ENCODE data around the gene ZSWIM8. TPM values are rescaled to one million over a fixed set of nuclear protein-coding genes. Genes with fewer than 3 reads are reported as not detected.

Gene ZSWIM8
- total RNA-seq, 2 experiments from 2014 or later = 66.4 to 70.7 TPM

DNA sequence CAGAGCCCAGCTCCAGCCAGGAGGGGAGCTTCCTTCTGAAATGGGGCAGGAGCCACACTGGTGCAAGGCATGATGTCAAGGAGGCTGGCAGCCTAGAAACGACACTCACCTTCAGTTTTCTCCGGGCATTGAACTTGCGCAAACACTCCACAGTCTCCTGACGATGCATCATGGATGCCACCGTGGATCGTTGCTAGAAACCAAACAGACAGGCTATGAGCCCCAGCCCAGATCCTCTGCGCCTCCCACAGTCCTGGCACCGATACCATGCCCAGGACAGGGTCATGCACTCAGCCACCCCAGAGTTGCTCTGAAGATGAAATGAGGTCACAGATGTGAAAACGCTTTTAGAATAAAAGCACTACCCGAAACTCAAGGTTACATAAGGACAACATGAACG is 56.9 kb downstream of the ZSWIM8 start:
- Mint-ChIP-seq H3K36me3 (ENCODE audit: low read depth) (peaks cover 86% of the 10 kb centered on the region), H3K4me1 (ENCODE audit: low read depth) (no peaks in the 10 kb centered on the region), H3K27ac (no peak overlapping the region), H3K9me3 (no peaks in the 10 kb centered on the region), H3K4me3 (no peak overlapping the region), H3K27me3 (no peaks in the 10 kb centered on the region)
- intact Hi-C loops (cut with DNase I, micrococcal nuclease) = no loop called here
- TF ChIP-seq, protein P1, sequence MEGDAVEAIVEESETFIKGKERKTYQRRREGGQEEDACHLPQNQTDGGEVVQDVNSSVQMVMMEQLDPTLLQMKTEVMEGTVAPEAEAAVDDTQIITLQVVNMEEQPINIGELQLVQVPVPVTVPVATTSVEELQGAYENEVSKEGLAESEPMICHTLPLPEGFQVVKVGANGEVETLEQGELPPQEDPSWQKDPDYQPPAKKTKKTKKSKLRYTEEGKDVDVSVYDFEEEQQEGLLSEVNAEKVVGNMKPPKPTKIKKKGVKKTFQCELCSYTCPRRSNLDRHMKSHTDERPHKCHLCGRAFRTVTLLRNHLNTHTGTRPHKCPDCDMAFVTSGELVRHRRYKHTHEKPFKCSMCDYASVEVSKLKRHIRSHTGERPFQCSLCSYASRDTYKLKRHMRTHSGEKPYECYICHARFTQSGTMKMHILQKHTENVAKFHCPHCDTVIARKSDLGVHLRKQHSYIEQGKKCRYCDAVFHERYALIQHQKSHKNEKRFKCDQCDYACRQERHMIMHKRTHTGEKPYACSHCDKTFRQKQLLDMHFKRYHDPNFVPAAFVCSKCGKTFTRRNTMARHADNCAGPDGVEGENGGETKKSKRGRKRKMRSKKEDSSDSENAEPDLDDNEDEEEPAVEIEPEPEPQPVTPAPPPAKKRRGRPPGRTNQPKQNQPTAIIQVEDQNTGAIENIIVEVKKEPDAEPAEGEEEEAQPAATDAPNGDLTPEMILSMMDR (IDR thresholded peaks at IDR 0.05) = no peak
- DNase-seq (no peak), ATAC-seq (ENCODE audit: poor library complexity) (no peak)
- H3K27ac ChIP-seq (ENCODE audit: low read depth in 1 of 2, low read length in 2 of 2) = no peak overlapping the region
- CTCF ChIA-PET = no interaction called here
- H3K36me3 ChIP-seq (ENCODE audit: insufficient read depth, low read length) = peaks cover 89% of the 10 kb centered on the region
- H3K4me1 ChIP-seq (ENCODE audit: insufficient read depth, low read length) = no peaks in the 10 kb centered on the region
- no peaks in the 10 kb centered on the region for H3K9me3 ChIP-seq (ENCODE audit: control insufficient read depth in 1 of 2, insufficient read depth in 1 of 2, low read length in 2 of 2)
- H3K27me3 ChIP-seq (ENCODE audit: control insufficient read depth in 1 of 2, insufficient read depth in 2 of 2, low read length in 2 of 2) = no peaks in the 10 kb centered on the region
- no peak overlapping the region for H3K4me3 ChIP-seq (ENCODE audit: low read length)
- POLR2A ChIA-PET = no interaction called here

DNA sequence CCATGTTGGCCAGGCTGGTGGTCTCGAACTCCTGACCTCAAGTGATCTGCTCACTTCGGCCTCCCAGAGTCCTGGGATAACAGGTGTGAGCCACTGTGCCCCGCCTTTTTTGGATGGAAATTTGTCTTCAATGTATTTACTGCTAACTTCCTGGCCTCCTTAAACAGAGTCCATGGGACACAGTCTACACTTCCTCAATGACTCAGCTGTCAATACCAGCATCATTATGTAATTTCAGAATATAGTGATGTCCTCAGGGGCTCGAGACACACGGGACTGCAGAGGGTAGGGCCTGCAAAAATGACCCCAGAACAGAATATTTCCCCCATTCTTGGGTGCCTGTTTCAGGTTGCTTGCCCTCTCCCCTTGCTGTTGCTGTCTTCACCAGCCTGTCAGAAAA is 57.9 kb downstream of the ZSWIM8 start:
- H3K4me1 Mint-ChIP-seq (ENCODE audit: low read depth) = no peaks in the 10 kb centered on the region
- no peaks in the 10 kb centered on the region for H3K9me3 ChIP-seq (ENCODE audit: control insufficient read depth in 1 of 2, insufficient read depth in 1 of 2, low read length in 2 of 2)

DNA sequence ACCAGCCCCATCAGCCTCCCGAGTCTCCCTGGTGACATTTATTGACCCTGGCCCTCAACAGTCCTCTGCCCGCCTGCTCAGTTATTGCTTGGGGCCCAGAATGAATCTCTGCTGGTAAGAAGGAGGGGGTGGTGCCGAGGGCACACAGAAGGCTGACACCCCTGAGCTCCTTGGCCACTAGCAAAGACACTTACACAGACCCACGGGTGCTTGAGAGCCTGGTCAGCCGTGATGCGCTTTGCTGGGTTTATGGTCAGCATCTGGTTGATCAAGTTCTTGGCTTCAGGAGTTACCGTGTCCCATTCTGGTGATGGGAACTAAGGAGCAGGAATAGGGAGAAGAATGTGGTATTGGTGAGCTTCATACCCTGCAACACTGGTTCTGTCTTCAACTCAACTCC is 61.6 kb downstream of the ZSWIM8 start:
- ChIA-PET POLR2A (interaction anchor here (0.7 to 1.7 kb wide), 3 partner anchors 28 to 35 kb away, joined by 3 to 10 read pairs (median 3); no protein-coding TSS in a partner anchor), CTCF (interaction anchor here (0.7 to 10.2 kb wide), 4 partner anchors 32 to 94 kb away, joined by 3 to 103 read pairs (median 6); no protein-coding TSS in a partner anchor)
- intact Hi-C loops (cut with DNase I, micrococcal nuclease) = loop anchor here in 1 of 2 experiments (5.0 kb wide), 1 partner anchor 230 kb away; no protein-coding TSS in a partner anchor
- peaks cover 13% of the 10 kb centered on the region for H3K4me1 ChIP-seq (ENCODE audit: insufficient read depth, low read length)
- Mint-ChIP-seq H3K4me1 (ENCODE audit: low read depth) (peaks cover 10% of the 10 kb centered on the region), H3K4me3 (no peak overlapping the region), H3K27ac (no peak overlapping the region), H3K9me3 (no peaks in the 10 kb centered on the region), H3K27me3 (no peaks in the 10 kb centered on the region), H3K36me3 (ENCODE audit: low read depth) (peaks cover 93% of the 10 kb centered on the region)
- ATAC-seq (ENCODE audit: poor library complexity) (no peak), DNase-seq (no peak)
- H3K27me3 ChIP-seq (ENCODE audit: control insufficient read depth in 1 of 2, insufficient read depth in 2 of 2, low read length in 2 of 2) = no peaks in the 10 kb centered on the region
- H3K9me3 ChIP-seq (ENCODE audit: control insufficient read depth in 1 of 2, insufficient read depth in 1 of 2, low read length in 2 of 2) = no peaks in the 10 kb centered on the region
- H3K36me3 ChIP-seq (ENCODE audit: insufficient read depth, low read length) = peaks cover 77% of the 10 kb centered on the region
- no peak overlapping the region for H3K27ac ChIP-seq (ENCODE audit: low read depth in 1 of 2, low read length in 2 of 2)
- TF ChIP-seq, protein P1 (IDR thresholded peaks at IDR 0.05) = no peak
- no peak overlapping the region for H3K4me3 ChIP-seq (ENCODE audit: low read length)

More for the DNA sequence above, 57.9 kb downstream of the ZSWIM8 start:
- H3K9me3 Mint-ChIP-seq = no peaks in the 10 kb centered on the region
- H3K4me3 ChIP-seq (ENCODE audit: low read length) = no peak overlapping the region
- TF ChIP-seq, protein P1 (IDR thresholded peaks at IDR 0.05) = no peak
- ChIA-PET CTCF (no interaction called here), POLR2A (no interaction called here)
- H3K27me3 Mint-ChIP-seq = no peaks in the 10 kb centered on the region
- no peak overlapping the region for H3K27ac Mint-ChIP-seq
- H3K4me1 ChIP-seq (ENCODE audit: insufficient read depth, low read length) = no peaks in the 10 kb centered on the region
- peaks cover 87% of the 10 kb centered on the region for H3K36me3 Mint-ChIP-seq (ENCODE audit: low read depth)
- ATAC-seq (ENCODE audit: poor library complexity) = no peak
- DNase-seq = no peak
- H3K27ac ChIP-seq (ENCODE audit: low read depth in 1 of 2, low read length in 2 of 2) = no peak overlapping the region
- no peak overlapping the region for H3K4me3 Mint-ChIP-seq
- peaks cover 89% of the 10 kb centered on the region for H3K36me3 ChIP-seq (ENCODE audit: insufficient read depth, low read length)
- intact Hi-C loops (cut with DNase I, micrococcal nuclease) = no loop called here
- no peaks in the 10 kb centered on the region for H3K27me3 ChIP-seq (ENCODE audit: control insufficient read depth in 1 of 2, insufficient read depth in 2 of 2, low read length in 2 of 2)
